Measurements from ENCODE around the gene SRPK1. TPM values are rescaled to one million over a fixed set of nuclear protein-coding genes. Genes with fewer than 3 reads are reported as not detected.

The SRPK1 gene
- total and polyA plus RNA-seq, 2 of the 13 experiments (the other 11 are each of a cell fraction or from before 2014, with no cell fraction given) = 56.4 to 142 TPM

DNA sequence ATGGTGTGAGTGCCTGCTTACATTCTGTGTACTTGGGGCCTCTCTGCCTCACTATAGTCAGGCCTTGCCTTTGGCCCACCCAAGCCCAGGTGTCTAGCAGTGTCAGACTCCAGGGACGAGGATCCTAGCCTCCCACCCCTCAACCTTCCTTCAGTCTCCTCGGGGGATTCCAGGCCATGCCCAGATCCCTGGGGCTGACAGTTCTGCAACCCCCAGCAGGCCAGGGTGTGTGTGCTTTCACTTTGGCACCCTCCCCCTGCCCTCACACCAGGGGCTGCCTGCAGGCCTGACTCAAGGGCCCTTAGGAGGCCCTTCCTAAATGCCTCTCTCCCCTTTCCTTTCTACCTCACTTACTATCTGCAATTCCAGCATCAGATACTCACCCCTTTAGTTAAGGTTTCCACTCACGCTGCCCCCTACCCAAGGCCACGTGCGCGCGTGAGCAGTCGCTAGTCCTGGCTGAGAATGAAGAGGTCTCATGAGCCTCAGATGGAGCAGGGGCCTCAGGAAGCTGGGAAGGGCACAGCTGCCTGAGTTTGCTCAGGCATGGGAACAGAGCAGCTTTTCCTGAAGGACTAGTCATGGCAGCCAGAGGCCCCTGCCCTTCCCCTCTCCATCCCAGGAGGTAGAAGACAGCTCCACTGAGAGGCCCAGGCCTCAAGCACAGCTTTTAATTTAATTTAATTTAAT is 122.9 kb downstream of the SRPK1 start:
- FAIRE-seq (no peak), ATAC-seq (peak; percentile 44), DNase-seq (ENCODE audit: low spot score) (no peak)
- ChIA-PET POLR2A (no interaction called here), CTCF (ENCODE audit: low intra/inter-chr PET ratio, low total read pairs) (no interaction called here)
- H3K79me2 ChIP-seq (ENCODE audit: insufficient read depth, low read length) = no peaks in the 10 kb centered on the region
- H3K9ac ChIP-seq (ENCODE audit: insufficient read depth, low read depth, low read length) = no peak overlapping the region
- TF ChIP-seq ZFX (CRISPR knock-in tag; IDR thresholded peaks at IDR 0.05; ENCODE audit: low read depth) (peak; percentile 12; the same call in 1 of the 2 replicates), KLF6 (CRISPR knock-in tag; IDR thresholded peaks at IDR 0.05) (no peak), ZFP91 (CRISPR knock-in tag; IDR thresholded peaks at IDR 0.05; ENCODE audit: borderline replicate concordance) (0 out of 2 replicates have a peak, but pooled peaks have one; percentile 26)
- no peak overlapping the region for H2AFZ ChIP-seq (ENCODE audit: low read length)
- WGBS (ENCODE audit: low lambda C conversion rate) = 38% methylated on average over 7 of the region's 8 CpGs
- in situ Hi-C loops (cut with HindIII; ENCODE audit: extremely low pct_ligation_motif_present, low pct_unique_long_range_greater_than_20kb) = no loop called here
- BruUV-seq (replicated peaks) = no TSS peak
- no peaks in the 10 kb centered on the region for H4K20me1 ChIP-seq (ENCODE audit: insufficient read depth, low read length)
- intact Hi-C loops (cut with micrococcal nuclease; ENCODE audit: unreplicated experiment) = no loop called here
- peaks cover 0 to 8% of the 10 kb centered on the region in 2 experiments; a peak in 3 of 5 replicates for H3K27me3 ChIP-seq (ENCODE audit: control insufficient read depth in 1 of 2, insufficient read depth in 2 of 2, low read length in 2 of 2)
- no peaks in the 10 kb centered on the region for H3K36me3 ChIP-seq (replicated peaks in 1 of 2; ENCODE audit: control insufficient read depth in 1 of 2, insufficient read depth in 2 of 2, low read length in 2 of 2)
- H3K4me1 ChIP-seq (ENCODE audit: insufficient read depth, low read length) = no peaks in the 10 kb centered on the region
- H3K27ac ChIP-seq (ENCODE audit: extremely low read length, insufficient read depth, low read length) = no peak overlapping the region
- H3K4me3 ChIP-seq (replicated peaks in 1 of 3; ENCODE audit: insufficient read depth in 1 of 3, low read depth in 2 of 3, low read length in 3 of 3) = no peak overlapping the region; a peak in 1 of 6 replicates
- H3K4me2 ChIP-seq (ENCODE audit: low read depth, low read length) = peak overlapping the region; percentile 15; the same call in 1 of the 2 replicates
- H3K9me3 ChIP-seq (ENCODE audit: low read length) = no peaks in the 10 kb centered on the region

DNA sequence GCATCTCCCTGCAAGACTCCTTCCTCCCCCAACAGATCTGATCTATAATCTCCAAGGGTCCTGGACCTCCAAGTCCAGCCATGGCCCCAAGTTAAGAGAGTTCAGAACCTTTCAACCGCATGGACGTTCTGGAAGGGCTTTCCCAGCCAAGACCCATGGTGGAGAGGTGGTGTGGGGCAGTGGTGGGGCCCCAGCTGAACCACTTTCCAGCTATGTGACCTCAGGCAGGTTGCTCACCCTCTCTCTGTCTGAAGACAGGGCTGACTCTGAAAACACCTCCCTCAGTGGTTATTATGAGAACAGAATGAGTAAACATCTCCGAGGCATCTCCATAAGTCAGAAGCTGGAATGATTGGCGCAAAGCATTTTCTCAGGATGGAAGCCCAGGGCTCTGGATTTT is 124.7 kb downstream of the SRPK1 start:
- ATAC-seq = no peak
- no peaks in the 10 kb centered on the region for H3K79me2 ChIP-seq (ENCODE audit: insufficient read depth, low read length)
- FAIRE-seq = no peak
- no TSS peak for BruUV-seq (replicated peaks)
- no peaks in the 10 kb centered on the region for H3K36me3 ChIP-seq (replicated peaks in 1 of 2; ENCODE audit: control insufficient read depth in 1 of 2, insufficient read depth in 2 of 2, low read length in 2 of 2)
- intact Hi-C loops (cut with micrococcal nuclease; ENCODE audit: unreplicated experiment) = no loop called here
- POLR2A ChIA-PET = no interaction called here
- H3K4me2 ChIP-seq (ENCODE audit: low read depth, low read length) = no peak overlapping the region
- no peaks in the 10 kb centered on the region for H3K9me3 ChIP-seq (ENCODE audit: low read length)
- no peaks in the 10 kb centered on the region for H3K4me1 ChIP-seq (ENCODE audit: insufficient read depth, low read length)
- 39% methylated on average over 4 of the region's 4 CpGs for WGBS (ENCODE audit: low lambda C conversion rate)
- in situ Hi-C loops (cut with HindIII; ENCODE audit: extremely low pct_ligation_motif_present, low pct_unique_long_range_greater_than_20kb) = no loop called here
- H4K20me1 ChIP-seq (ENCODE audit: insufficient read depth, low read length) = no peaks in the 10 kb centered on the region
- CTCF ChIA-PET (ENCODE audit: low intra/inter-chr PET ratio, low total read pairs) = no interaction called here
- H3K27me3 ChIP-seq (ENCODE audit: control insufficient read depth in 1 of 2, insufficient read depth in 2 of 2, low read length in 2 of 2) = peaks cover 1 to 15% of the 10 kb centered on the region in 2 experiments; a peak in 3 of 5 replicates
- no peak overlapping the region for H2AFZ ChIP-seq (ENCODE audit: low read length)
- no peak for DNase-seq (ENCODE audit: low spot score)
- no peak overlapping the region for H3K9ac ChIP-seq (ENCODE audit: insufficient read depth, low read depth, low read length)
- no peak for TF ChIP-seq SRSF1 (optimal IDR thresholded peaks at IDR 0.05; ENCODE audit: low read depth, low read length)
- no peak for TF ChIP-seq HES4 (CRISPR knock-in tag; IDR thresholded peaks at IDR 0.05; ENCODE audit: borderline replicate concordance)
- TF ChIP-seq, protein P1, sequence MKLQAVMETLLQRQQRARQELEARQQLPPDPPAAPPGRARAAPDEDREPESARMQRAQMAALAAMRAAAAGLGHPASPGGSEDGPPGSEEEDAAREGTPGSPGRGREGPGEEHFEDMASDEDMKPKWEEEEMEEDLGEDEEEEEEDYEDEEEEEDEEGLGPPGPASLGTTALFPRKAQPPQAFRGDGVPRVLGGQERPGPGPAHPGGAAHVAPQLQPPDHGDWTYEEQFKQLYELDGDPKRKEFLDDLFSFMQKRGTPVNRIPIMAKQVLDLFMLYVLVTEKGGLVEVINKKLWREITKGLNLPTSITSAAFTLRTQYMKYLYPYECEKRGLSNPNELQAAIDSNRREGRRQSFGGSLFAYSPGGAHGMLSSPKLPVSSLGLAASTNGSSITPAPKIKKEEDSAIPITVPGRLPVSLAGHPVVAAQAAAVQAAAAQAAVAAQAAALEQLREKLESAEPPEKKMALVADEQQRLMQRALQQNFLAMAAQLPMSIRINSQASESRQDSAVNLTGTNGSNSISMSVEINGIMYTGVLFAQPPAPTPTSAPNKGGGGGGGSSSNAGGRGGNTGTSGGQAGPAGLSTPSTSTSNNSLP (IDR thresholded peaks at IDR 0.05; ENCODE audit: low read depth, low read length) = no peak
- H3K27ac ChIP-seq (ENCODE audit: extremely low read length, insufficient read depth, low read length) = no peak overlapping the region
- H3K4me3 ChIP-seq (replicated peaks in 1 of 3; ENCODE audit: insufficient read depth in 1 of 3, low read depth in 2 of 3, low read length in 3 of 3) = no peak overlapping the region

Measured in HepG2 (cell line).